PFSK-1 (cell line): ENCODE measurements around the gene USP36.

ENCODE experiments used
- FOXP2 ChIP-seq: optimal IDR thresholded peaks from 2 replicates; pipeline ENCODE3; 2011; ENCODE audit warnings: borderline replicate concordance, control low read depth, inconsistent platforms; ENCODE audit not compliant: insufficient read depth; ENCODE audit errors: extremely low read length, extremely low read depth
- POLR2AphosphoS5 ChIP-seq: IDR thresholded peaks from 2 replicates; pipeline ENCODE4 v1.6.1; 2012; ENCODE audit warnings: low read depth, mild to moderate bottlenecking, control low read depth, low read length, moderate library complexity
- REST ChIP-seq, 2 experiments: IDR thresholded peaks; 2 replicates each; pipeline versions ENCODE4 v1.6.1 to v1.8.0; 2011 to 2012; ENCODE audit warnings: low read depth in 2 of 2, low read length in 2 of 2, control low read depth in 1 of 2, inconsistent platforms in 1 of 2, mild to moderate bottlenecking in 1 of 2, moderate library complexity in 1 of 2; ENCODE audit not compliant: insufficient read depth in 1 of 2
- SIN3A ChIP-seq: IDR thresholded peaks from 2 replicates; pipeline ENCODE4 v1.6.1; 2012; ENCODE audit warnings: mild to moderate bottlenecking, low read length, moderate library complexity, borderline replicate concordance; ENCODE audit not compliant: insufficient read depth
- TAF1 ChIP-seq: IDR thresholded peaks from 2 replicates; pipeline ENCODE4 v1.6.1; 2012; ENCODE audit warnings: low read length, control low read depth, borderline replicate concordance; ENCODE audit not compliant: insufficient read depth

Gene USP36

GRCh38 chr17:78882540-78883088, 42.0 kb upstream of the USP36 start:
- TF ChIP-seq FOXP2 (no peak), SIN3A (peak; percentile 61; the same call in 1 of the 2 replicates)

GRCh38 chr17:78879635-78880186, 39.1 kb upstream of the USP36 start:
- TF ChIP-seq SIN3A (no peak), FOXP2 (peak; percentile 68), REST (IDR thresholded peaks at IDR 0.05; ENCODE audit: insufficient read depth in 1 of 2, low read depth in 2 of 2, low read length in 2 of 2) (0 out of 4 replicates have a peak, but pooled peaks of 1 of the 2 experiments have one; percentile 9)

GRCh38 chr17:78878871-78879527, 38.4 kb upstream of the USP36 start:
- TF ChIP-seq SIN3A (no peak), TAF1 (no peak), FOXP2 (no peak), POLR2AphosphoS5 (no peak), REST (IDR thresholded peaks at IDR 0.05; ENCODE audit: insufficient read depth in 1 of 2, low read depth in 2 of 2, low read length in 2 of 2) (no peak)

GRCh38 chr17:78878261-78878660, 37.6 kb upstream of the USP36 start:
- TF ChIP-seq SIN3A: no peak

- no peak for TF ChIP-seq POLR2AphosphoS5
- no peak for TF ChIP-seq REST (IDR thresholded peaks at IDR 0.05; ENCODE audit: insufficient read depth in 1 of 2, low read depth in 2 of 2, low read length in 2 of 2)
- TF ChIP-seq TAF1: no peak
- TF ChIP-seq FOXP2: no peak
- TF ChIP-seq SIN3A: no peak
These were observed 35.5 kb upstream of the USP36 start for GRCh38 chr17:78876094-78876597.

- no peak for TF ChIP-seq TAF1
- no peak for TF ChIP-seq SIN3A
- no peak for TF ChIP-seq FOXP2
- TF ChIP-seq POLR2AphosphoS5: no peak
- TF ChIP-seq REST (IDR thresholded peaks at IDR 0.05; ENCODE audit: insufficient read depth in 1 of 2, low read depth in 2 of 2, low read length in 2 of 2): no peak
These were observed 34.9 kb upstream of the USP36 start for GRCh38 chr17:78875363-78876093.
